ENCODE measurements around the gene KANK3. TPM values are rescaled to one million over a fixed set of nuclear protein-coding genes. Genes with fewer than 3 reads are reported as not detected.
"Not testable (repeated sequence)": the region's sequence is repeated elsewhere in the genome, so short reads cannot be mapped to it uniquely, and the experiment has no call there.

KANK3 gene
- total RNA-seq, 2 experiments from 2014 or later = 4.5 to 4.8 TPM

- Mint-ChIP-seq H3K9me3 (no peaks in the 10 kb centered on the region), H3K27ac (no peak overlapping the region), H3K27me3 (peaks cover 10% of the 10 kb centered on the region), H3K4me1 (no peaks in the 10 kb centered on the region), H3K36me3 (no peaks in the 10 kb centered on the region), H3K4me3 (no peak overlapping the region)
- DNase-seq (no peak), ATAC-seq (ENCODE audit: low read depth) (no peak)
- POLR2A ChIA-PET = no interaction called here
Measured at GRCh38 chr19:8329996-8330395, 13.1 kb downstream of the KANK3 start.

- no peak overlapping the region for H3K4me3 Mint-ChIP-seq
- H3K36me3 Mint-ChIP-seq = peaks cover 5% of the 10 kb centered on the region
- H3K27ac Mint-ChIP-seq = no peak overlapping the region
- ATAC-seq (ENCODE audit: low read depth) (no peak), DNase-seq (no peak)
- no peaks in the 10 kb centered on the region for H3K27me3 Mint-ChIP-seq
- POLR2A ChIA-PET = interaction anchor here (0.9 to 3.8 kb wide), 2 partner anchors 10 to 188 kb away, joined by 3 to 15 read pairs; partner anchors contain the start of gene ZNF414
- no peaks in the 10 kb centered on the region for H3K9me3 Mint-ChIP-seq
- peaks cover 15% of the 10 kb centered on the region for H3K4me1 Mint-ChIP-seq
Measured at GRCh38 chr19:8325454-8325853, 17.6 kb downstream of the KANK3 start.

- Mint-ChIP-seq H3K27me3 (no peaks in the 10 kb centered on the region), H3K27ac (no peak overlapping the region), H3K4me3 (no peak overlapping the region), H3K36me3 (peaks cover 7% of the 10 kb centered on the region), H3K9me3 (no peaks in the 10 kb centered on the region), H3K4me1 (peaks cover 23% of the 10 kb centered on the region)
- no peak for DNase-seq
- no peak for ATAC-seq (ENCODE audit: low read depth)
- POLR2A ChIA-PET = interaction anchor here (0.7 to 3.8 kb wide), 4 partner anchors 11 to 439 kb away, joined by 3 to 15 read pairs (median 4); partner anchors contain the start of gene CD320
Measured at GRCh38 chr19:8324186-8325050, 18.6 kb downstream of the KANK3 start.

- POLR2A ChIA-PET = interaction anchor here (0.7 to 3.8 kb wide), 5 partner anchors 8 to 438 kb away, joined by 3 to 15 read pairs (median 3); partner anchors contain the start of gene CD320
- no peak for ATAC-seq (ENCODE audit: low read depth)
- no peak overlapping the region for H3K4me3 Mint-ChIP-seq
- H3K4me1 Mint-ChIP-seq = peaks cover 26% of the 10 kb centered on the region
- H3K36me3 Mint-ChIP-seq = peaks cover 7% of the 10 kb centered on the region
- no peak overlapping the region for H3K27ac Mint-ChIP-seq
- no peaks in the 10 kb centered on the region for H3K27me3 Mint-ChIP-seq
- H3K9me3 Mint-ChIP-seq = no peaks in the 10 kb centered on the region
- no peak for DNase-seq
Measured at GRCh38 chr19:8323781-8324185, 19.3 kb downstream of the KANK3 start.

GRCh38 chr19:8322638-8322997, 20.4 kb downstream of the KANK3 start:
- H3K4me1 Mint-ChIP-seq = peaks cover 26% of the 10 kb centered on the region
- H3K9me3 Mint-ChIP-seq = no peaks in the 10 kb centered on the region
- peak overlapping the region; percentile 99 for H3K4me3 Mint-ChIP-seq
- H3K27ac Mint-ChIP-seq = peak overlapping the region; percentile 100
- DNase-seq = no peak
- POLR2A ChIA-PET = interaction anchor here (0.5 to 1.1 kb wide), 2 partner anchors 113 to 730 kb away, joined by 3 to 4 read pairs; partner anchors contain the start of gene CERS4
- H3K36me3 Mint-ChIP-seq = peaks cover 7% of the 10 kb centered on the region
- H3K27me3 Mint-ChIP-seq = no peaks in the 10 kb centered on the region
- no peak for ATAC-seq (ENCODE audit: low read depth)

- H3K27me3 Mint-ChIP-seq = no peaks in the 10 kb centered on the region
- H3K27ac Mint-ChIP-seq = peak overlapping the region; percentile 100
- H3K4me1 Mint-ChIP-seq = peaks cover 29% of the 10 kb centered on the region
- ATAC-seq (ENCODE audit: low read depth) = peak; percentile 2
- no peak for DNase-seq
- H3K4me3 Mint-ChIP-seq = peak overlapping the region; percentile 99
- peaks cover 7% of the 10 kb centered on the region for H3K36me3 Mint-ChIP-seq
- no peaks in the 10 kb centered on the region for H3K9me3 Mint-ChIP-seq
- POLR2A ChIA-PET = interaction anchor here (0.6 to 1.9 kb wide), 12 partner anchors 9 to 378 kb away, joined by 3 to 13 read pairs (median 5); partner anchors contain the start of genes CD320, RAB11B and ZNF414
Measured at GRCh38 chr19:8321986-8322637, 20.9 kb downstream of the KANK3 start.

- DNase-seq = peak; percentile 98
- peak within 1 kb of the TSS; percentile 100 for H3K27ac Mint-ChIP-seq
- no peaks in the 10 kb centered on the region for H3K27me3 Mint-ChIP-seq
- peak; percentile 89 for ATAC-seq (ENCODE audit: low read depth)
- H3K4me3 Mint-ChIP-seq = peak within 1 kb of the TSS; percentile 99
- peaks cover 7% of the 10 kb centered on the region for H3K36me3 Mint-ChIP-seq
- POLR2A ChIA-PET = interaction anchor here (0.6 to 1.9 kb wide), 12 partner anchors 10 to 377 kb away, joined by 3 to 13 read pairs (median 5); partner anchors contain the start of genes CD320, RAB11B and ZNF414
- H3K4me1 Mint-ChIP-seq = peaks cover 30% of the 10 kb centered on the region
- H3K9me3 Mint-ChIP-seq = no peaks in the 10 kb centered on the region
Measured at GRCh38 chr19:8321067-8321985, 21.7 kb downstream of the KANK3 start, which contains the start of the genes NDUFA7 and RPS28. NDUFA7 (minus strand) TSS chr19:8321375; CDS start chr19:8321358, 17 bp downstream. RPS28 (plus strand) TSS chr19:8321496; CDS start chr19:8321531, 35 bp downstream.

GRCh38 chr19:8320564-8321066, 22.4 kb downstream of the KANK3 start:
- POLR2A ChIA-PET = interaction anchor here (1.0 to 1.9 kb wide), 7 partner anchors 10 to 193 kb away, joined by 3 to 13 read pairs (median 5); partner anchors contain the start of genes CD320 and ZNF414
- peaks cover 30% of the 10 kb centered on the region for H3K4me1 Mint-ChIP-seq
- ATAC-seq (ENCODE audit: low read depth) = peak; percentile 15

GRCh38 chr19:8319807-8320520, 23.1 kb downstream of the KANK3 start:
- Mint-ChIP-seq H3K36me3 (peaks cover 12% of the 10 kb centered on the region), H3K27me3 (no peaks in the 10 kb centered on the region), H3K9me3 (no peaks in the 10 kb centered on the region)

More at GRCh38 chr19:8320564-8321066, 22.4 kb downstream of the KANK3 start:
- Mint-ChIP-seq H3K27me3 (no peaks in the 10 kb centered on the region), H3K27ac (peak overlapping the region; percentile 100), H3K9me3 (no peaks in the 10 kb centered on the region), H3K4me3 (peak overlapping the region; percentile 99), H3K36me3 (peaks cover 9% of the 10 kb centered on the region)
- DNase-seq = no peak

GRCh38 chr19:8318835-8319234, 24.2 kb downstream of the KANK3 start:
- Mint-ChIP-seq H3K36me3 (peaks cover 12% of the 10 kb centered on the region), H3K4me1 (peaks cover 30% of the 10 kb centered on the region)
- not testable (repeated sequence) for ATAC-seq (ENCODE audit: low read depth); H3K9me3 Mint-ChIP-seq; DNase-seq; H3K4me3 Mint-ChIP-seq; H3K27me3 Mint-ChIP-seq; H3K27ac Mint-ChIP-seq
- POLR2A ChIA-PET = interaction anchor here (0.7 to 1.1 kb wide), 3 partner anchors 9 to 421 kb away, joined by 3 to 12 read pairs (median 3); partner anchors contain the start of gene CD320

More at GRCh38 chr19:8319807-8320520, 23.1 kb downstream of the KANK3 start:
- peaks cover 30% of the 10 kb centered on the region for H3K4me1 Mint-ChIP-seq
- H3K27ac Mint-ChIP-seq = peak overlapping the region; percentile 100
- ATAC-seq (ENCODE audit: low read depth) (no peak), DNase-seq (no peak)
- peak overlapping the region; percentile 99 for H3K4me3 Mint-ChIP-seq
- POLR2A ChIA-PET = interaction anchor here (1.7 to 1.9 kb wide), 2 partner anchors 11 to 16 kb away, joined by 4 to 9 read pairs; partner anchors contain the start of gene CD320

GRCh38 chr19:8316351-8317125, 26.5 kb downstream of the KANK3 start:
- H3K36me3 Mint-ChIP-seq = peaks cover 7% of the 10 kb centered on the region
- H3K27ac Mint-ChIP-seq = peak overlapping the region; percentile 56
- no peak for DNase-seq
- ATAC-seq (ENCODE audit: low read depth) = no peak
- no peak overlapping the region for H3K4me3 Mint-ChIP-seq
- H3K9me3 Mint-ChIP-seq = no peaks in the 10 kb centered on the region
- peaks cover 18% of the 10 kb centered on the region for H3K4me1 Mint-ChIP-seq
- no peaks in the 10 kb centered on the region for H3K27me3 Mint-ChIP-seq
- POLR2A ChIA-PET = interaction anchor here (1.6 kb wide), 1 partner anchor 18 kb away, joined by 4 read pairs; no protein-coding TSS in a partner anchor
